ENCODE data around the gene NXPH4.

GRCh38 chr12:57173683-57174082 is 42.9 kb upstream of the NXPH4 start:
- TF ChIP-seq CTCF (IDR thresholded peaks at IDR 0.05): no peak
- TF ChIP-seq POLR2A (IDR thresholded peaks at IDR 0.05): no peak
